Measurements from ENCODE around the gene DYNC2I2. TPM values are rescaled to one million over a fixed set of nuclear protein-coding genes. Genes with fewer than 3 reads are reported as not detected.

The DYNC2I2 gene
- total and polyA plus RNA-seq, 10 of the 15 experiments (the other 5 are each of a cell fraction or from before 2014, with no cell fraction given) = 0.89 to 118 (median 47.9) TPM

GRCh38 chr9:128656416-128657343, at the start of gene DYNC2I2 (continued):
- TF ChIP-seq PRDM15 (CRISPR knock-in tag; IDR thresholded peaks at IDR 0.05) (no peak), RAD21 (IDR thresholded peaks at IDR 0.05; ENCODE audit: insufficient read depth, low read depth, low read length) (no peak), ATF7 (IDR thresholded peaks at IDR 0.05; ENCODE audit: low read depth) (0 out of 2 replicates have a peak, but pooled peaks have one; percentile 23), ZBED1 (IDR thresholded peaks at IDR 0.05; ENCODE audit: borderline replicate concordance) (no peak), RB1 (IDR thresholded peaks at IDR 0.05; ENCODE audit: borderline replicate concordance) (peak; percentile 89; the same call in 1 of the 2 replicates), IRF5 (IDR thresholded peaks at IDR 0.05; ENCODE audit: borderline replicate concordance) (peak; percentile 77; the same call in 1 of the 2 replicates), STAT3 (IDR thresholded peaks at IDR 0.05; ENCODE audit: low read depth, low read length) (no peak), POLR2AphosphoS2 (IDR thresholded peaks at IDR 0.05; ENCODE audit: low read depth, low read length) (0 out of 2 replicates have a peak, but pooled peaks have one; percentile 70), SIN3A (IDR thresholded peaks at IDR 0.05; ENCODE audit: low read depth, low read length) (no peak; the same call in none of the 2 replicates), CTCF (IDR thresholded peaks at IDR 0.05 in 2 of 3, conservative IDR thresholded peaks at IDR 0.05 in 1 of 3; ENCODE audit: control insufficient read depth in 2 of 3, extremely low read depth in 1 of 3, insufficient read depth in 1 of 3, low read depth in 3 of 3, low read length in 3 of 3) (no peak), MTA2 (IDR thresholded peaks at IDR 0.05; ENCODE audit: low read depth) (peak; percentile 52; the same call in 1 of the 2 replicates), NKRF (conservative IDR thresholded peaks at IDR 0.05) (peak; percentile 86), MLLT1 (IDR thresholded peaks at IDR 0.05) (peak; percentile 91), POLR2AphosphoS5 (IDR thresholded peaks at IDR 0.05; ENCODE audit: low read length) (peak; percentile 85), IRF4 (IDR thresholded peaks at IDR 0.05; ENCODE audit: low read depth, low read length) (no peak; the same call in 1 of the 2 replicates)

Data from GM12878 (cell line).